A549 treated with GW870086 at 1 μM for 4 hours (cell line): ENCODE results near the gene ITGB1. TPM values are rescaled to one million over a fixed set of nuclear protein-coding genes. Genes with fewer than 3 reads are reported as not detected.

Experiments used
- total RNA-seq: library from RNA; stranded (reverse); fragments of 200-300 nt; extraction: Qiagen RNA extraction; gene quantifications from 5 replicates; pipeline ENCODE4 v1.2.3, GENCODE V29; 2022; ENCODE audit warnings: low read depth

ITGB1 gene
- 646 to 1,037 TPM (median 960 TPM) in 5 replicates for total RNA-seq

GRCh38 chr10:32958085-32959005 lies at the start of gene ITGB1:
Gene ITGB1, minus strand, starts transcription at chr10:32958230. Its CDS starts 22,672 bp downstream, at chr10:32935558.

